GM12801 (cell line): ENCODE results near the gene DIS3L.

Experiments
- TF ChIP-seq, protein P1 (sequence below): IDR thresholded peaks from one replicate; pipeline ENCODE4 v1.5.1; 2011; ENCODE audit warnings: control low read depth; ENCODE audit not compliant: insufficient read length; ENCODE audit errors: extremely low read depth

Gene DIS3L

GRCh38 chr15:66293419-66294156, at the start of gene DIS3L:
Gene DIS3L, plus strand, starts transcription at chr15:66293568. Its CDS starts 29 bp downstream, at chr15:66293597.
- TF ChIP-seq, protein P1, sequence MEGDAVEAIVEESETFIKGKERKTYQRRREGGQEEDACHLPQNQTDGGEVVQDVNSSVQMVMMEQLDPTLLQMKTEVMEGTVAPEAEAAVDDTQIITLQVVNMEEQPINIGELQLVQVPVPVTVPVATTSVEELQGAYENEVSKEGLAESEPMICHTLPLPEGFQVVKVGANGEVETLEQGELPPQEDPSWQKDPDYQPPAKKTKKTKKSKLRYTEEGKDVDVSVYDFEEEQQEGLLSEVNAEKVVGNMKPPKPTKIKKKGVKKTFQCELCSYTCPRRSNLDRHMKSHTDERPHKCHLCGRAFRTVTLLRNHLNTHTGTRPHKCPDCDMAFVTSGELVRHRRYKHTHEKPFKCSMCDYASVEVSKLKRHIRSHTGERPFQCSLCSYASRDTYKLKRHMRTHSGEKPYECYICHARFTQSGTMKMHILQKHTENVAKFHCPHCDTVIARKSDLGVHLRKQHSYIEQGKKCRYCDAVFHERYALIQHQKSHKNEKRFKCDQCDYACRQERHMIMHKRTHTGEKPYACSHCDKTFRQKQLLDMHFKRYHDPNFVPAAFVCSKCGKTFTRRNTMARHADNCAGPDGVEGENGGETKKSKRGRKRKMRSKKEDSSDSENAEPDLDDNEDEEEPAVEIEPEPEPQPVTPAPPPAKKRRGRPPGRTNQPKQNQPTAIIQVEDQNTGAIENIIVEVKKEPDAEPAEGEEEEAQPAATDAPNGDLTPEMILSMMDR: no peak

- TF ChIP-seq, protein P1: no peak
These were observed 46.4 kb upstream of the DIS3L start for GRCh38 chr15:66246937-66247336.

DNA sequence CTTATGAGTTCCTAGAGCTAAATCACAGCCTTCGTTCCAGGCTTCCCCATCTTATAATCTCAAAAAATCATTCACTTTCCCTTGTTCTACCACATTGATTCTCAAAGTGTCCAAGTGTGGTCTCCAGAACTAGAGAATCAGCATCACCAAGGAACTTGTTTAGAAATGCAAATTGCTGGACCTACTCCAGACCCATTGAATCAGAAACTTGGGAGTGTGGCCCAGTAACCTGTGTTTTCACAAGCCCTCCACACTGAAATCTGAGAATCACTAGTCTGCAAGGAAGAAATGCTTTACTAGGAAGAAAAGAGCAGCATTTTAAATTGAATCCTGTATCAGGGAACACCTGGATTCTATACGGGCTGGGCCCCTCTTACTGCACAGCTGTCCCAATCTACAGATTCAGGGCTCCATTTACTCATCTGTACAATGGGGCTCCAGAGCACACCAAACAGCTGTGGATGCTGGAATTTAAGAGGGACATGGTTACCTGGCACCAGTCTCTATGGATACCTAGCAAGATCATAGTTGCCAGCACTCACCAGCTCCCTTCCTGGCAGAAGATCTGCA, 43.7 kb upstream of the DIS3L start:
- TF ChIP-seq, protein P1: no peak

- TF ChIP-seq, protein P1: no peak
These were observed 42.1 kb upstream of the DIS3L start for GRCh38 chr15:66251065-66251789.

GRCh38 chr15:66251790-66252684, 41.3 kb upstream of the DIS3L start:
- TF ChIP-seq, protein P1: no peak

DNA sequence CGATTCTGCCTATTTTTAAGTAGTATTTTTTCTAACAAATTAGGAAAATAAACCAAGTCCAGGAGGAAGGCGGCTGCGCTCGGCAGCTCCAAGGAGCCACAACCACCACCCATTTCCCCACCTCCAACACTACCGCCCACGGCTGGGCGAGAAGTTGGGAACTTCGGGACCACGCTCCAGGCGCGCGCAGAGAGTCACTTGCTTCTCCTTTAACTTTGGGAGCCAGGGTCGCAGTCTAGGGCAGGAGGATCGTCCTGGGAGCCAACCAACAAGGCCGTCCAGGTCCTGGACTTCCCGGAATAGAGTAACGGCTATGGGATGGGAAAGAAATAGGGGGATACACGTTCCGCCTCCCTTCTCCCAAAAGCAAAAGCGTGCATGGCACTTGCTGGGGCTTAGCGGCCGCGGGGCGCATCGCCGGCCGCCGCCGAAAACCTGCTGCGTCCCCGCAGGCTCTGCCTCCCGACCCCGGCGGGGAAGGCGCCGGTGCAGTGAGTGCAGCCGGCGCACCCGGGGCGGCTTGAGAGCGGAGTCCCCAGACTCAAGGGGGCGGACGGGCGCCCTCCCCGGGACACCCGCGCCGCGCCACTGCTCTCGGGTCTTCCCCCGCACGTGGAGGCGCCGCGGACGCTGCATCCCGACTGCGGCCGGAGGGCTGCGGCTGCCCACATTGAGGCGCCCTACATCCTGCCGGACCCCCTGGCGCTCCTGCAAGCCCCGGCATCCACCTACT, 40.5 kb upstream of the DIS3L start:
- TF ChIP-seq, protein P1: no peak
